ENCODE measurements around the gene TTC8. TPM values are rescaled to one million over a fixed set of nuclear protein-coding genes. Genes with fewer than 3 reads are reported as not detected.

Gene TTC8
- total RNA-seq, 1 experiment from 2014 or later, result 9.2 TPM

DNA sequence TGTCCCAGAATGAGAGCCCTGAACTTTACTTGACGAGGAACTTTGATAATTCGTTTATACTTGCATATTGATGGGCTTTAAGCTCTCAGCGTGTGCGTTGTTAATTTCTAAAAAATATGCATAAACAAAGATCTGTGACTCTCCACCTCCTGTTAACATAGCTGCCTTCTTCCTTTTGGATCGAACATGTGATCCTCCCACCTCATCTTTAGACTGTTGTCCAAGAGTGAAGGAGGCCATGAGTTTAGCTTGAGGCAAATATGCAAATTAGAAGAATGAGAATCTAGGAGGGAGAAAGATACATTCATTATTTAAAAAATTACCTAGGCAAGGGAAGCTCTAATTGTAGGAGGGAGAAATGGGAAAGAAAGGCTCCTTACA, 617 bp downstream of the TTC8 start:
- DNase-seq, result no peak
- no peak overlapping the region for H3T11ph ChIP-seq (ENCODE audit: low read length)
- H3K79me1 ChIP-seq (ENCODE audit: insufficient read depth, low read depth, low read length, poor library complexity, severe bottlenecking), result no peaks in the 10 kb centered on the region
- H3K4me1 Mint-ChIP-seq, result peaks cover 18% of the 10 kb centered on the region in 2 experiments
- no peak overlapping the region for H2BK12ac ChIP-seq (ENCODE audit: insufficient read length, low read depth, low read length)
- H3K18ac ChIP-seq (ENCODE audit: insufficient read length, low read depth, low read length), result no peak overlapping the region
- no peaks in the 10 kb centered on the region for H4K20me1 ChIP-seq (ENCODE audit: control insufficient read depth, insufficient read depth, insufficient read length)
- no peak overlapping the region for H4K5ac ChIP-seq (ENCODE audit: insufficient read length, low read depth, low read length)
- no peak overlapping the region for H3K4ac ChIP-seq (ENCODE audit: low read depth, low read length)
- no peak overlapping the region for H2AK5ac ChIP-seq (ENCODE audit: insufficient read length, low read length)
- H2BK5ac ChIP-seq (ENCODE audit: insufficient read length, low read length), result no peak overlapping the region
- H3K9me3 ChIP-seq (ENCODE audit: control insufficient read depth, low read depth, low read length), result no peaks in the 10 kb centered on the region
- peak overlapping the region; percentile 88 for H3K9ac ChIP-seq (ENCODE audit: extremely low read depth, insufficient read length, low read length)
- H4K91ac ChIP-seq (ENCODE audit: insufficient read length, low read depth, low read length), result no peak overlapping the region
- no peak overlapping the region for H2BK120ac ChIP-seq (ENCODE audit: low read depth, low read length, poor library complexity, severe bottlenecking)
- no peak overlapping the region for H3K14ac ChIP-seq (ENCODE audit: insufficient read depth, low read length)
- no peaks in the 10 kb centered on the region for H3K9me3 Mint-ChIP-seq
- TF ChIP-seq, protein P1, sequence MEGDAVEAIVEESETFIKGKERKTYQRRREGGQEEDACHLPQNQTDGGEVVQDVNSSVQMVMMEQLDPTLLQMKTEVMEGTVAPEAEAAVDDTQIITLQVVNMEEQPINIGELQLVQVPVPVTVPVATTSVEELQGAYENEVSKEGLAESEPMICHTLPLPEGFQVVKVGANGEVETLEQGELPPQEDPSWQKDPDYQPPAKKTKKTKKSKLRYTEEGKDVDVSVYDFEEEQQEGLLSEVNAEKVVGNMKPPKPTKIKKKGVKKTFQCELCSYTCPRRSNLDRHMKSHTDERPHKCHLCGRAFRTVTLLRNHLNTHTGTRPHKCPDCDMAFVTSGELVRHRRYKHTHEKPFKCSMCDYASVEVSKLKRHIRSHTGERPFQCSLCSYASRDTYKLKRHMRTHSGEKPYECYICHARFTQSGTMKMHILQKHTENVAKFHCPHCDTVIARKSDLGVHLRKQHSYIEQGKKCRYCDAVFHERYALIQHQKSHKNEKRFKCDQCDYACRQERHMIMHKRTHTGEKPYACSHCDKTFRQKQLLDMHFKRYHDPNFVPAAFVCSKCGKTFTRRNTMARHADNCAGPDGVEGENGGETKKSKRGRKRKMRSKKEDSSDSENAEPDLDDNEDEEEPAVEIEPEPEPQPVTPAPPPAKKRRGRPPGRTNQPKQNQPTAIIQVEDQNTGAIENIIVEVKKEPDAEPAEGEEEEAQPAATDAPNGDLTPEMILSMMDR (conservative IDR thresholded peaks at IDR 0.05), result no peak
- peak overlapping the region; percentile 80 for H3K4me2 ChIP-seq (ENCODE audit: insufficient read depth, insufficient read length, low read length)
- no peak overlapping the region for H3K27ac ChIP-seq (ENCODE audit: insufficient read length, low read depth, low read length)
- peaks cover 5% of the 10 kb centered on the region for H3K27me3 Mint-ChIP-seq (ENCODE audit: low read depth)
- no peak overlapping the region for H3K23ac ChIP-seq (ENCODE audit: insufficient read length, low read depth, low read length)
- H3K56ac ChIP-seq (ENCODE audit: insufficient read length, low read depth, low read length), result no peak overlapping the region
- H2AFZ ChIP-seq (ENCODE audit: low read length), result no peak overlapping the region
- H3K27ac Mint-ChIP-seq, result peak overlapping the region in 2 of 3 experiments; percentile 1 to 99; a peak in 5 of 7 replicates
- H3K79me2 ChIP-seq (ENCODE audit: insufficient read depth, low read length), result no peaks in the 10 kb centered on the region
- H3K36me3 Mint-ChIP-seq (ENCODE audit: insufficient read depth in 1 of 3, low read depth in 3 of 3), result no peaks in the 10 kb centered on the region
- no CpG with 5 or more reads among the region's 5 CpGs for WGBS (ENCODE audit: extremely low coverage, insufficient read length, low lambda C conversion rate)
- no peak overlapping the region for H2BK20ac ChIP-seq (ENCODE audit: low read depth, low read length, poor library complexity, severe bottlenecking)
- H2BK15ac ChIP-seq (ENCODE audit: low read depth, low read length), result no peak overlapping the region
- peaks cover 11% of the 10 kb centered on the region for H3K23me2 ChIP-seq (ENCODE audit: insufficient read length, low read depth, low read length, poor library complexity, severe bottlenecking)
- H3K27me3 ChIP-seq (ENCODE audit: insufficient read depth, low read length), result no peaks in the 10 kb centered on the region
- no peak overlapping the region for H4K8ac ChIP-seq (replicated peaks; ENCODE audit: insufficient read length, low read depth, low read length)
- H3K4me3 Mint-ChIP-seq, result peak overlapping the region; percentile 77 to 84
- no peaks in the 10 kb centered on the region for H3K4me1 ChIP-seq (ENCODE audit: insufficient read depth, low read length)

All from H9 (cell line).